ENCODE data around the gene RBBP8NL. TPM values are rescaled to one million over a fixed set of nuclear protein-coding genes. Genes with fewer than 3 reads are reported as not detected.

The RBBP8NL gene
- total RNA-seq, 1 donor from 2014 or later: not detected

GRCh38 chr20:62409931-62410745, 17.2 kb downstream of the RBBP8NL start:
- TF ChIP-seq, protein P1, sequence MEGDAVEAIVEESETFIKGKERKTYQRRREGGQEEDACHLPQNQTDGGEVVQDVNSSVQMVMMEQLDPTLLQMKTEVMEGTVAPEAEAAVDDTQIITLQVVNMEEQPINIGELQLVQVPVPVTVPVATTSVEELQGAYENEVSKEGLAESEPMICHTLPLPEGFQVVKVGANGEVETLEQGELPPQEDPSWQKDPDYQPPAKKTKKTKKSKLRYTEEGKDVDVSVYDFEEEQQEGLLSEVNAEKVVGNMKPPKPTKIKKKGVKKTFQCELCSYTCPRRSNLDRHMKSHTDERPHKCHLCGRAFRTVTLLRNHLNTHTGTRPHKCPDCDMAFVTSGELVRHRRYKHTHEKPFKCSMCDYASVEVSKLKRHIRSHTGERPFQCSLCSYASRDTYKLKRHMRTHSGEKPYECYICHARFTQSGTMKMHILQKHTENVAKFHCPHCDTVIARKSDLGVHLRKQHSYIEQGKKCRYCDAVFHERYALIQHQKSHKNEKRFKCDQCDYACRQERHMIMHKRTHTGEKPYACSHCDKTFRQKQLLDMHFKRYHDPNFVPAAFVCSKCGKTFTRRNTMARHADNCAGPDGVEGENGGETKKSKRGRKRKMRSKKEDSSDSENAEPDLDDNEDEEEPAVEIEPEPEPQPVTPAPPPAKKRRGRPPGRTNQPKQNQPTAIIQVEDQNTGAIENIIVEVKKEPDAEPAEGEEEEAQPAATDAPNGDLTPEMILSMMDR (IDR thresholded peaks at IDR 0.05; ENCODE audit: insufficient read depth, low read length, poor library complexity, severe bottlenecking): peak; percentile 70
- Histone ChIP-seq H3K27me3 (ENCODE audit: control insufficient read depth, insufficient read depth, low read length) (peaks cover 19% of the 10 kb centered on the region), H3K4me3 (ENCODE audit: low read depth, low read length) (no peak overlapping the region), H3K36me3 (ENCODE audit: control insufficient read depth, insufficient read depth, low read length) (no peaks in the 10 kb centered on the region)
- no peak for DNase-seq (ENCODE audit: low read depth)

DNA sequence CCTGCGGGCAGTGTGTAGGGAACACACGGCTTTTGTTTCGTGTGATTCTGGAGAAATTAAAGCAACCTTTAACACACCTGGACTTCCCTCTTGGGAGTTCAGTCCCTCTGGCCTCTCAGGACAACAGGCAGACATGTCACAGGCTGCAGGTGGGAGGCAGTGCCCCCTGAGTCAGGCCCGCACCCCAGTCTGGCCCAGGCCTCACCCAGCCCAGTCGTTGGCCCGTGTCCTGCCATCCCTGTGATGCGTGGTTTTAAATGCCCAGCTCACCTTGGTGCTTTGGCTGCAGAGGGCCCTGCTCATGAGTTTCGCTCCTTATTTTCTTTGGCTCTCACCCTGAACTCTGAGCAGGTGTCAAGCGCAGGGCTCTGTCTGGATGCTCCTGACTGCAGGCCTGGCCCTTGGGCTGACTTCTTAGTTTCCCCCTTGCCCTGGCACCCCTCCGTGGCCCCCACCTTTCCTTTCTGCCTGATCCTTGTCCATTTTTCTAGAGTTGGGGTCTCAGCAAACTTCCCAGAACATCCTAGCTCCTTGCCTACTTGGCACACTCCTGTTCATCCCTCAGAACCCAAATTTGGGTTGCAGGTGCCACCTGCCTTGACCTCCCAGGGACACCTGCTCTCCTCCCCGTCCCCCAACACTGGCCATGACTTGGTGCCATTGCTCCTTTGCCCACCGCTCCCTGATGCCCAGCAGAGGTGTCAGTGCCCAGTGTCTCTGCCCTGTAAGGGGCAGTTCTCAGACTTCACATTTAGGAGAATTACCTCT, 18.1 kb downstream of the RBBP8NL start:
- DNase-seq (ENCODE audit: low read depth): no peak
- Histone ChIP-seq H3K27me3 (ENCODE audit: control insufficient read depth, insufficient read depth, low read length) (peaks cover 16% of the 10 kb centered on the region), H3K36me3 (ENCODE audit: control insufficient read depth, insufficient read depth, low read length) (no peaks in the 10 kb centered on the region), H3K4me3 (ENCODE audit: low read depth, low read length) (no peak overlapping the region)
- TF ChIP-seq, protein P1 (IDR thresholded peaks at IDR 0.05; ENCODE audit: insufficient read depth, low read length, poor library complexity, severe bottlenecking): no peak

DNA sequence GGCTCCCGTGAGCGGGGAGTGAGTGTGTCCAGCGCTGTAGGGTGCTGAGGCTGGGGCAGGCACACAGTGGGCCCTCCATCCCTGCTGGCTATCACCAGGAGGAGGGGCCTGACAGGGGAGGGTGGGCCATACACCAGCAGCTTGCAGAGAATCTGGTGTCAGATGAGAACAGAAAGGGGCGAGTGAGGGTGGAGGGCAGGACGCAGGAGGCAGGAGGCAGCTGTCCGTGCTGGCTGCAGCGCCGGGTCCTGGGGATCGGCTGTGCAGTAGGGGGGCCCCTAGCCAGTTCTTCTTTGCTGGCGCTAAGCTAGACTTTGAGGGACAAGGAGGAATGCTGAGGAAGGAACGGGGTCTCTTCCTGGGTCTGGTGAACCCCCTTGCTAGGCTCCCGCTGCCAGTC, 18.7 kb downstream of the RBBP8NL start:
- TF ChIP-seq, protein P1 (IDR thresholded peaks at IDR 0.05; ENCODE audit: insufficient read depth, low read length, poor library complexity, severe bottlenecking): no peak
- Histone ChIP-seq H3K36me3 (ENCODE audit: control insufficient read depth, insufficient read depth, low read length) (no peaks in the 10 kb centered on the region), H3K4me3 (ENCODE audit: low read depth, low read length) (no peak overlapping the region), H3K27me3 (ENCODE audit: control insufficient read depth, insufficient read depth, low read length) (peaks cover 16% of the 10 kb centered on the region)
- no peak for DNase-seq (ENCODE audit: low read depth)

- H3K27me3 ChIP-seq (ENCODE audit: control insufficient read depth, insufficient read depth, low read length): peaks cover 16% of the 10 kb centered on the region
- no peak for DNase-seq (ENCODE audit: low read depth)
- H3K4me3 ChIP-seq (ENCODE audit: low read depth, low read length): no peak overlapping the region
- TF ChIP-seq, protein P1 (IDR thresholded peaks at IDR 0.05; ENCODE audit: insufficient read depth, low read length, poor library complexity, severe bottlenecking): no peak
- H3K36me3 ChIP-seq (ENCODE audit: control insufficient read depth, insufficient read depth, low read length): no peaks in the 10 kb centered on the region
These were observed 19.3 kb downstream of the RBBP8NL start for GRCh38 chr20:62408055-62408454.

- Histone ChIP-seq H3K4me3 (ENCODE audit: low read depth, low read length) (peak within 1 kb of the TSS; percentile 57), H3K27me3 (ENCODE audit: control insufficient read depth, insufficient read depth, low read length) (peaks cover 16% of the 10 kb centered on the region), H3K36me3 (ENCODE audit: control insufficient read depth, insufficient read depth, low read length) (no peaks in the 10 kb centered on the region)
- peak; percentile 72 for DNase-seq (ENCODE audit: low read depth)
- TF ChIP-seq, protein P1 (IDR thresholded peaks at IDR 0.05; ENCODE audit: insufficient read depth, low read length, poor library complexity, severe bottlenecking): no peak
These were observed 19.9 kb downstream of the RBBP8NL start, which contains the start of gene CABLES2 for GRCh38 chr20:62407221-62407992. CABLES2 (minus strand) TSS chr20:62407285; CDS start chr20:62407276, 9 bp downstream.
